HG03103 (cell line): Measurements from ENCODE around the gene NRN1L.
"Not testable (repeated sequence)": the region's sequence is repeated elsewhere in the genome, so short reads cannot be mapped to it uniquely, and the experiment has no call there.

Experiments
- ATAC-seq: cut with Tn5 transposase; IDR thresholded peaks from one replicate; pipeline ENCODE4 v1.9.1; 2021; ENCODE audit warnings: low read depth; ENCODE audit not compliant: unreplicated experiment

NRN1L gene

DNA sequence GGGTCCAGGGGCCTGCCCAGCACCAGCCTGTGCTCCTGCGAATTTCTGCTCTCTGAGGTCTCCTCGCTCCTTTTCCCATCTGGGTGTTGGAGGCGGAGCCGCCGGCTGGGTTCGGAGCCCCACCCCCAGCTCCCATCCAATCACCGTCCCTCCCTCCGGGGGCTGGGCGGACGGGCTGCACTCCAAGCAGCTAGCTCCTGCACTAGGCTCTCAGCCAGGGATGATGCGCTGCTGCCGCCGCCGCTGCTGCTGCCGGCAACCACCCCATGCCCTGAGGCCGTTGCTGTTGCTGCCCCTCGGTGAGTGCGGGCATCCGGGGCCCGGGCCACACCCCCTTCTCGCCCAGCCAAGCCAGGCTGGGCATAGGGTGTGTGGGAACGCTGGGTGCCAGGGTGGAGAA is at the start of gene NRN1L:
NRN1L (plus strand) TSS at position 202 of the 400 bp plus-strand sequence; CDS start at position 221, 19 bp downstream.
- ATAC-seq = no peak

DNA sequence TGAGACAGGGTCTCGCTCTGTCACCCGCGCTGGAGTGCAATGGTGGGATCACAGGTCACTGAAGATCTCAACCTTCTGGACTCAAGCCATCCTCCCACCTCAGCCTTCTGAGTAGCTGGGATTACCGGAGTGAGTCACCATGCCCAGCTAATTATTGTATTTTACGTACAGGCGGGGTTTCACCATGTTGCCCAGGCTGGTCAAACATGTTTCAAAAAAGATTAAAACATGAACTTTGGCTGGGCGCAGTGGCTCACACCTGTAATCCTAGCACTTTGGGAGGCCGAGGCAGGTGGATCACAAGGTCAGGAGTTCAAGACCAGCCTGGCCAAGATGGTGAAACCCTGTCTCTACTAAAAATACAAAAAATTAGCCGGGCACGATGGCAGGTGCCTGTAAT is 47.5 kb upstream of the NRN1L start:
- ATAC-seq = not testable (repeated sequence)

DNA sequence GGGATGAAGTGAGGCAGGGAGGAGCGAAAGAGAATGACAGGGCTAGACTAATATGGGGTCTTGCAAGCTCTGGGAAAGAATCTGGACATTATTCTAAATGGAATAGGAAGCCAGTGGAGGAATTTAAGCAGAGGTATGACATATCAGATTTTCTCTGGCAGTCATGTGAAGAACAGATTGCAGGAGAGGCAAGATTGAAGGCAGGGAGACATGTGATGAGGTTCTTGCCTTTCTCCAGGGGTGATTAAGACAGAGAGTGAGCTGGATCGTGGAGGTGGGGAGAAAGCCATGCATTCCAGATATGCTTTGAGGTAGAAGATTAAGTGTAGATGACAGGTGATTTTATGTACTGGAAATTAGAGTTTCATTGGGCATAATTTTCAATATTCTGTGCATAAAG is 46.9 kb upstream of the NRN1L start:
- ATAC-seq = no peak

DNA sequence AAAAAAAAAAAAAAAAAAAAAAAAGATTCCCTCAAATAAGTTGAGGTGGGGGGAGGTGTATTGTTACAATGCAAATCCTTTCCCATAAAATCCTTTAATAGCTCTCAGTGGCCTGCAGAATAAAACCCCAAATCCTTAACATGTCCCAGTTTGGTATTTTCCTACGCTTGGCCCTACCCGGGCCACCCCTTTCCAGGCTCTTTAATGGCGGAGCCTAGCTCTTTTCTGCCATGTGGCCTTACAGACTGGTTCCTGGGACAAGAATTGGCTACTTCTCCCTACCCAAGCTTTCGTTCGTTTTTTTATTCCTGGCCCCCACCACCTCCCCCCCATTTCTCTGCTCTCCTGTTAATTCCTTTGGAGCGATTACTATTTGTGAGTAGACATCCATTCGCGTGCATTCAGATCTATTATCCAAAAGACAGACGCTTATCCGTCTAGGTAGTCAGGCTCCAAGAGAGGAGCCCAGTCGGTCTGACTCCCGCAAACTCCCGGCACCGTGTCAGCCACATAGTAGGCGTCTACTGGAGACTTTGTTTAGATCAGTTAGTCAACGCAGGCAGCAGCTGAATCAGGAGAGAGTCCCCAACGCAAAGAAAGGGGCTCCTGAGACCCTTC is 43.4 kb upstream of the NRN1L start:
- no peak for ATAC-seq

DNA sequence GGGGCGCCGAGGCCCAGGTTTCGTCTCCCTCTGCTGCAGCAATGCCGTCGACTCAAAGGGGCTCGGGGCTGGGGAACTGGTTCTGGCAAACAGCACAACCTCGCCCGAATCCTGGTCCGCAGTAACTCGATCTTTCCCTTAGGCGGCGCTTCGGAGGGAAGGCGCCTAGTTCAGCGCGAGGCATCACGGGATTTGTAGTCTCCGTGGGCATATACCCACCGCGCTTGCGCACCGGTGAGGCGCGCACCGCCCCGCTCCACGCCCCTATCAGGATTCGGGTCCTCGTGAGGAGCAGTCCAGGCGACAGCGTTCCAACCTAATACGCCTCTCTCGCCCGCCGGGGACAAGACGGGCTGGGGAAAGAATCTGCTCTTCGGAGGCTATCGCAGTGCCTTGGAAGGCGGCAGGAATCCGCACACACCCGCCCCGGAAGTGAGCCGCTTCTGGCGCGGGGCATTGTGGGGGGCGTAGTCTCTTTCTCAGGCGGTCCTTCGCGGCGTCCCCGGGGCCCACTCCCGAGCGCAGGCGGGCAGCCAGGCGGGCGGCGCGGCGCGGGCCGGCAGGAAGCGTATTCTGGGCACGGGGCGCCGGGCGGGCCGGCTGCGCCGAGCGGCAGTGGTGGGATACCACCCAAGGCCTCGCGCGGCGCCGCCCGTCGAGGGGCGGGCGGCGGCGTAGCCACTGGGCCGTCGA is 42.7 kb upstream of the NRN1L start, which contains the start of gene THAP11:
THAP11 (plus strand) TSS at position 505 of the 693 bp plus-strand sequence. CDS start 235 bp downstream, outside the sequence.
- peak; percentile 34 for ATAC-seq

DNA sequence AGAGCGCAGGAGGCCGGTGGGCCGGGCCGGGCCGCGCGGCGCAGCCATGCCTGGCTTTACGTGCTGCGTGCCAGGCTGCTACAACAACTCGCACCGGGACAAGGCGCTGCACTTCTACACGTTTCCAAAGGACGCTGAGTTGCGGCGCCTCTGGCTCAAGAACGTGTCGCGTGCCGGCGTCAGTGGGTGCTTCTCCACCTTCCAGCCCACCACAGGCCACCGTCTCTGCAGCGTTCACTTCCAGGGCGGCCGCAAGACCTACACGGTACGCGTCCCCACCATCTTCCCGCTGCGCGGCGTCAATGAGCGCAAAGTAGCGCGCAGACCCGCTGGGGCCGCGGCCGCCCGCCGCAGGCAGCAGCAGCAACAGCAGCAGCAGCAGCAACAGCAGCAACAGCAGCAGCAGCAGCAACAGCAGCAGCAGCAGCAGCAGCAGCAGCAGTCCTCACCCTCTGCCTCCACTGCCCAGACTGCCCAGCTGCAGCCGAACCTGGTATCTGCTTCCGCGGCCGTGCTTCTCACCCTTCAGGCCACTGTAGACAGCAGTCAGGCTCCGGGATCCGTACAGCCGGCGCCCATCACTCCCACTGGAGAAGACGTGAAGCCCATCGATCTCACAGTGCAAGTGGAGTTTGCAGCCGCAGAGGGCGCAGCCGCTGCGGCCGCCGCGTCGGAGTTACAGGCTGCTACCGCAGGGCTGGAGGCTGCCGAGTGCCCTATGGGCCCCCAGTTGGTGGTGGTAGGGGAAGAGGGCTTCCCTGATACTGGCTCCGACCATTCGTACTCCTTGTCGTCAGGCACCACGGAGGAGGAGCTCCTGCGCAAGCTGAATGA is 42.0 kb upstream of the NRN1L start:
- peak; percentile 2 for ATAC-seq

DNA sequence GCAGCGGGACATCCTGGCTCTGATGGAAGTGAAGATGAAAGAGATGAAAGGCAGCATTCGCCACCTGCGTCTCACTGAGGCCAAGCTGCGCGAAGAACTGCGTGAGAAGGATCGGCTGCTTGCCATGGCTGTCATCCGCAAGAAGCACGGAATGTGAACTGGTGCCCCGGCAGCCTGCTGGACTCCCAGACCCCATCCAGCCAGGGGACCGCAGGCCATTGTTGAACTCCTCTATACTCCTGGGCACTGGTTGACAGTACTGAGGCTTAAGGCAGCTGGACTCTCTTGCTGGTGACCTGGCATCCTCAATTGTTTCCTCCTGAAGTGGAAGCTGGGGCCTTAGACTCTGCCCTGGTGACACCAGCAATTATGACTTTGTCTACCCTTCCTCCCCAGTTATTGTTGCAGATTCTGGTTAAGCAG is 41.3 kb upstream of the NRN1L start:
- no peak for ATAC-seq

DNA sequence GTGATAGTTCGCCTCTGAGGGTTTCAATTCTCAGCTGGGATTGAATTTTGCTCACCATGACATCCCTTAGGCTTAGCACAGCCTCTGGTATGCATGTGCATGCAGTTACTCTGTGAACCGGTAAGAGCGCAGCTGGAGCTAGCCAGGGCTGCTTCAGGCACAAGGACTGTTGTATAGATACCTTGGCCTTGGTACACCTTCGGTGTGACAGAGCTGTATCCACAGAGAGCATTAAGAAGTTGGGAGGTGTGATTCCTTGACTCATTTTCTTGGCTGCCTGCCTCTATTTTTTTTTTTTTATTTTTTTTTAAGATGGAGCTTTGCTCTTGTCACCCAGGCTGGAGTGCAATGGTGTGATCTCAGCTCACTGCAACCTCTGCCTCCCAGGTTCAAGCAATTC is 40.2 kb upstream of the NRN1L start:
- ATAC-seq = no peak

DNA sequence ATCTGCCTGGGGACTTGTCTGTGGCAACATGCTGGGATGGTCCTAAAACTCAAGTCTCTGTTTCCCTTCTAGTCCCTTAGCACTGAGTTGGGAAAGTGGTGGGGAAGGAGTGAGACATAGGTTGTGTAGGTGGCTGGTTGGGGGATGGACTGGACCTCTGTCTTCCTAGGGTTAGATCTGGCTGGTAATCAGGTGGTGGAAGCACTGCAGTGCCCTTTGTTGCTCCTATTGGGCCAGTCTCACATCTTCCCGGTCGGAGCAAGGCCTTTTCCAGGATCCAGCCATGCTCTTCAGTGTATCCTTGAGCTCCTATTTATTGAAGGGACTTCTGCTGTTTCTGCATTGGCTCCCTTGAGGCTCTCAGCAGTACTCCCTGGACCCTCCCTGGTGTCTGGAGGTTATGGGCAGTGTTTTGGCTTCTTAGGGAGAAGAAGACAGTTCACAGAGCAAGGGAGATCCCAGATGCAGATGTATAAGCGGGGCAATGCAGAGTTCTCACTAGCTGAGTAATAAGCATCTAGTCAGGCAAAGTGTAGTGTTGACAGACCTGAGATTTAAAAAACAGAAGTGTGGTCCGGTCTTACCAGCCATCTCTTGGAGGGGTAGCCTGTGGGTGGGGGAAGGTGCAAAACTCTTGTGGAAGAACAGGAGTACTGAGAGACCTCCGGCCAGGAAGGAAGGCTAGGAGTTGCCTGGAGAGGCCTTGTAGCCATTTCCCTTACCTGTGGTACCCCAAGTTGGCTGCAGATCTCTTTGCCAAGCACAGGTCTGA is 39.2 kb upstream of the NRN1L start:
- ATAC-seq = no peak

DNA sequence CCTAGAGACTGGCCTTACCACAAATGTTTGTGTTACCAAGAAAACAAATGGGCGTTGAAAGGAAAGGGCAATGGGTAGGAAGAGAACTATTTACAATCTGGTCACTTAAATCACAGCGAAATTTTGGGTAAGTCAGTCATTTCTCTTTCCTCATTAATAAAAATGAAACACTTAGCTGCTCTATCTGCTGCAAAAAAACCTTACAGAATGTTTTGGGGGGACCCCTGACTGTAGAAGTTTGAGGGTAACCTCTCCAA is 38.7 kb upstream of the NRN1L start:
- ATAC-seq = no peak

DNA sequence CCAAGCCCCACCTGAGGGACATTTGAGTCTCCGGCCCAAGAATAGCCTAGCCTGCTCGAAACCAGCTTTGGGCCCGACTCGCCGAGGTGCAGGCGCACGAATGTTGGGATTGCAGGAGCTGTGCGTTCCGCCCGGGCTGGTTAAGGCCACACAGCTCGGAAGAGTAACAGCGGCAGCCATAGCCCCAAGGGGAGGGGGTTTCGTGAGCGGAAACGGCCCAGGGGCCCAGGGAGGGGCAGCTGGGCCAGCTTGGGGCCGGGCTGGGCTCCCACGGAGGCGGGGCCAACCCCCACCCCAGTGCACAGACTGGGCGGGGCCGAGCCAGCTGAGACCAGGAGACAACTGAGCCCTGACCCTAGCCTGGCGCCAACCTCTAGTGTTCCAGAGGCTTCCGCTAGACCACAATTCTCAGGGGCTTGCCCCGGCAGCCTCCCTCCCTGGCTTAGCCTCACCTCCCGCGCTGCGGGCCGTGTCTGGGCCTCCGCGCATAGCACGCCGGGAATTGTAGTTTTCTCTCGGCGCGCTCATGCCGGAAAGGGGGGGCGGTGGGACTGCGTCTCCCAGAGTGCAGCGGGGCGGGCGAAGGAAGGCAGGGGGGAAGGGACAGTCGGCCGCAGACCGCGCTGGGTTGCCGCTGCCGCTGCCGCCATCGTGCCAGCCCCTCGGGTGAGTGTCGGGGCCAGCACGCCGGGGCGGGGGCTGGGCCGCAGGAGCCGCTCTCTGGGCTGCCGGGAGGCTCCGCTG is 38.2 kb upstream of the NRN1L start, which contains the start of gene NUTF2:
NUTF2 (plus strand) TSS at position 614 of the 744 bp plus-strand sequence. CDS start 18,198 bp downstream, outside the sequence.
- peak; percentile 53 for ATAC-seq

DNA sequence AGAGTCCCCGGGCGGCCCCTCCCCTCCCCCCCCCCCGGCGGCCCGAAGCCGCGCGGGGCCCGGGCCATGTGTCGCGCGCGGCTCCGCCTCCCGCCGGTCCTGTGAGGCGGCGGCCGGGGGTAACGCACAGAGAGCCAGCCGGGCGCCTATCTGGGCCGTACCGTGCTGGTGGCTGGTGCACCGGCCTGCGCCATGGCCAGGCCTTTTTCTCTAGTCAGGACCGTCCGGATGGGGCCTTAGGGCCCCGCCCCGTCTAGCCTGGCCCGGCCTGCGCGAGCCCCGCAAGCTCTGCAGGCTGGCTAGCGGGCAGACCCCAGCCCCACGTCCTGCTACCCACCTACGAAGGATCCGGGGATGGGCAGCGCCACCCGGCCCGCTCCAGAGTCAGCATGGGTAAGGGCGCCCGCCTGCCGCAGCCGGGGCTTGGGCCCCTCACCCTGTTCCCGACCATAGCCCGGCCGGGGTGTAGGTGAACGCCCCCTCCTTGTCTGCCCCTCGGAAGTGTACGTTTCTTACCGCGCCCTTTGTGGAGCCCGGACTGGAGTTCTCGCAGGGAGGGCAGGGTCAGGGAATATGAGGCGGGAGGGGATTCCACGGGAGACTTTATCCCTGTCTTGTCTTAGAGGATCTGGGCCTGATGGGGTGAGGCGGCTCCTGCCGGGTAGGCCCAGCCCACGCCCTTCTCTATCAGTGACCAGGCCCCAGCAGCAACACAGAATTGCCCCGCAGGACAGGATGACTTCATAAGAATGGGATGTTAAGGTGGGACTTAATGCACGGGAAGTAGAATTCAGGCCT is 37.4 kb upstream of the NRN1L start, which contains the start of gene CENPT:
CENPT (minus strand) TSS at position 630 of the 798 bp plus-strand sequence. CDS start 13,834 bp downstream, outside the sequence.
- peak; percentile 36 for ATAC-seq

DNA sequence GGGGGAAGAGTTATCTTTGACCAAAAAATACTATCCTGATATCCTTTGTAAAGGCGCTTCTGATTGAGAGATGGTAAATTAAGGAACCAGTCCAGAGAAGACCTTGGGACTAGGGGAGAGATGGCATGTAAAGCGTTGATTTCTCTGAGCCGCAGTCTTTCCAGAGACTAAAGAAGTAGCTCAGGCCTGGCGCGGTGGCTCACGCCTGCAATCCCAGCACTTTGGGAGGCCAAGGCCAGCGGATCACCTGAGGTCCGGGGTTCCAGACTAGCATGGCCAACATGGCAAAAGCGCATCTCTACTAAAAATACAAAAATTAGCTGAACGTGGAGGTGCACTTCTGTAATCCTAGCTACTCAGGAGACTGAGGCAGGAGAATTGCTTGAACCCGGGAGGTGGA is 36.6 kb upstream of the NRN1L start:
- ATAC-seq = no peak

DNA sequence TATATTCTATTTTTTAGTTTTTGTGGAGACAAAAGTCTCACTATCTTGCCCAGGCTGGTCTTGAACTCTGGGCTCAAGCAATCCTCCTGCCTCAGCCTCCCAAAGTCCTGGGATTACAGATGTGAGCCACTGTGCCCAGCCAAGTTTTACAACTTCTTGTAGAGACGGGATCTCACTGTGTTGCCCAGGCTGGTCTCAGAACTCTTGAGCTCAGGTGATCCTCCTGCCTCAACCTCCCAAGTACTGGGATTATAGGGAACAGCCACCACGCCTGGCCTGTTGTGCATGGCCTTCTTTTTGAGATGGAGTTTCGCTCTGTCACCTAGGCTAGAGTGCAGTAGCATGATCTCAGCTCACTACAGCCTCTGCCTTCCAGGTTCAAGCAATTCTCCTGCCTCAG is 31.0 kb upstream of the NRN1L start:
- no peak for ATAC-seq

DNA sequence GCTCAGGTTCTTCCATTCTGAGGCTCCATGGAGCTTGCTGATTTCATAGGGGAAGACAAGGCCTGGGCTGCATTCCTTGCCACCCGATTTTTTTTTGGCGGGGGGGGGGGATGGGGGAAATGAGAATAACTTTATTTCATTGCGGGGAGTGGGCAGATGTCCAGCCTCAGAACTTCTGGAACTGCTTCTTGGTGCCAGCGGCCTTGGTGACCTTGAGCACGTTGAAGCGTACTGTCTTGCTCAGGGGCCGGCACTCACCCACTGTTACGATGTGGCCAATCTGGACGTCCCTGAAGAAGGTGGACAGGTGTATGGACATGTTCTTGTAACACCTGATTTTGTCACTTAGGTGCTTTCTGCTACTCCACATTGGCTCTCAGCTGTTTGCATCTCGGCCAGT is 28.9 kb upstream of the NRN1L start:
- ATAC-seq = no peak

DNA sequence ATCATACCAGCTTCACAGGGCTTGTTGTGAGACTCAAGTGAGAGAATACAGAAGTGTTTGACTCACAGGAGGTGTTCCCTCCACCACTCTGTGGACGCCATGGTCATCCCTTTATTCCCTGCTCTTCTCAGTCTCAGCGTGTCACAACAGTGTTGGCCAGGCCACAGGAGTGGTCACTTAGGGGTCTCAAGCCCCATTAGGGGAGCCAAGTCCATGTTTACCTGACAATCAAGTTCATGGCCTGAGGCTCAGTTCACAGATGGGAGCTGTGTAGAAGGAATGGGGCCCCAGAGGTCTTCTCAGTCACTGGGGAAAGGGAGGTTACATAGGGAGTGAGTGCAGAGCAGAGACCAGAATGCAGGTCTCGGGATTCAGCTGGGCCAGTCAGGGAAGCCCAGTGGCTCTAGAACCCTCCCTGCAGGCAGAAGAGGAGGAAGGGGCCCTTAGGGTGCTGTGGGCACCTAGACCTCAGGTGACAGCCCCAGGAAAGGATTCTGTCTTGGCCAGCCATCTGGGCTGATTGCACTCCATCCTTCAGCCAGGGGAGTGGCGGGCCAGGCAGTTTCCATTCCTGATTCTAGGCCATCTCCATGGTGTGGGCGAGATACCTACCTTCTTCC is 27.6 kb upstream of the NRN1L start:
- ATAC-seq = no peak

DNA sequence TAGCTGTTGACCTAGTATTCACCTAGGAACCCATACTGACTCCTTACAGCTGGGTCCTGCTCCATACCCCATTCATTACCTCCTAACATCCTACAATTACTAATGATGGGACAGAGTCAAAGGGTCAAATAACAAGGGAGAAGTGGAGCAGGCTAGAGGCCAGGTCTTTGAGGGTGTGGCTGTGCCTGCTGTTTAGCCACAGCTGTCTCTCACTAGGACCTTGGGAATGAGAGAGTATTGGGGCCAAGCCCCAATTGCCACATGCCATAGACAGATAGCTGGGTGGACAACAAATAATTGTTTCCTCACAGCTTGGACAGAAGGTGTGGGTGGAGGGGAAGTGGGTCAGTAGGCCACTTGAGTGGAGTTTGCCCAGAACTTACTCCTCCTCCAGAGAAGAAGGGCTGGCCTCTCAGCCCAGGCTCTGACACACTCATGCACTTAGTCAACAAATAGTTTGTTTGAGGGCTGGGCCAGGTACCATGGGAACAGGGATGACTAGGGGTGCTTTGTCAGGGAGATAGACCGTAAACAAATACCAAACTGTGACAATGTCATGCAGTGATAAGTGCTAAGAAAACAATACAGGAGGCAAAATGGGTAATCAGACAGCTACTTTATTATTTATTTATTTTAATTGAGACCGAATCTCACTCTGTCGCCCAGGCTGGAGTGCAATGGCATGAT is 27.0 kb upstream of the NRN1L start:
- ATAC-seq = no peak

DNA sequence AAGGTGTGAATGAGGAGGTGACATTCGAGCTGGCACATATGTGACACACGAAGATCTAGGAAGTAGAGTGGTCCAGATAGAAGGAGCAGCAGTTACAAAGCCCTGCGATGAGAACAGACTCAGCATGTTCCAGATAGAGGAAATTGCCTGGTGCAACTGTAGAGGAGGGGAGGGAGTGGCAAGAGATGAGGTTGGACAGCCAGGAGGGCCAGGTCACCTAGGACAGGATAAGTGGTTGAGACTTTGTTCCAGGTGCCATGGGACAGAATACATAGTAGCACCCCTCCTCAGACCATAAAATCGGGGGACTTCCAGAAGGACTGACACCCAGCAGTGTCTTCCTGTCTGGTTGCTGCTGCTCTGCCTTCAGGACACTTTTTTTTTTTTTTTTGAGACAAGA is 26.2 kb upstream of the NRN1L start:
- ATAC-seq = no peak
